HUDEP-2 (cell line): ENCODE measurements around the gene CENPT.

ENCODE experiments used
- DNase-seq, 76 experiments: peaks; one replicate each; lab custom pipeline; 2025; ENCODE audit not compliant: unreplicated experiment in 76 of 76; lab: John Stamatoyannopoulos, UW

CENPT gene, protein sequence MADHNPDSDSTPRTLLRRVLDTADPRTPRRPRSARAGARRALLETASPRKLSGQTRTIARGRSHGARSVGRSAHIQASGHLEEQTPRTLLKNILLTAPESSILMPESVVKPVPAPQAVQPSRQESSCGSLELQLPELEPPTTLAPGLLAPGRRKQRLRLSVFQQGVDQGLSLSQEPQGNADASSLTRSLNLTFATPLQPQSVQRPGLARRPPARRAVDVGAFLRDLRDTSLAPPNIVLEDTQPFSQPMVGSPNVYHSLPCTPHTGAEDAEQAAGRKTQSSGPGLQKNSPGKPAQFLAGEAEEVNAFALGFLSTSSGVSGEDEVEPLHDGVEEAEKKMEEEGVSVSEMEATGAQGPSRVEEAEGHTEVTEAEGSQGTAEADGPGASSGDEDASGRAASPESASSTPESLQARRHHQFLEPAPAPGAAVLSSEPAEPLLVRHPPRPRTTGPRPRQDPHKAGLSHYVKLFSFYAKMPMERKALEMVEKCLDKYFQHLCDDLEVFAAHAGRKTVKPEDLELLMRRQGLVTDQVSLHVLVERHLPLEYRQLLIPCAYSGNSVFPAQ

DNA sequence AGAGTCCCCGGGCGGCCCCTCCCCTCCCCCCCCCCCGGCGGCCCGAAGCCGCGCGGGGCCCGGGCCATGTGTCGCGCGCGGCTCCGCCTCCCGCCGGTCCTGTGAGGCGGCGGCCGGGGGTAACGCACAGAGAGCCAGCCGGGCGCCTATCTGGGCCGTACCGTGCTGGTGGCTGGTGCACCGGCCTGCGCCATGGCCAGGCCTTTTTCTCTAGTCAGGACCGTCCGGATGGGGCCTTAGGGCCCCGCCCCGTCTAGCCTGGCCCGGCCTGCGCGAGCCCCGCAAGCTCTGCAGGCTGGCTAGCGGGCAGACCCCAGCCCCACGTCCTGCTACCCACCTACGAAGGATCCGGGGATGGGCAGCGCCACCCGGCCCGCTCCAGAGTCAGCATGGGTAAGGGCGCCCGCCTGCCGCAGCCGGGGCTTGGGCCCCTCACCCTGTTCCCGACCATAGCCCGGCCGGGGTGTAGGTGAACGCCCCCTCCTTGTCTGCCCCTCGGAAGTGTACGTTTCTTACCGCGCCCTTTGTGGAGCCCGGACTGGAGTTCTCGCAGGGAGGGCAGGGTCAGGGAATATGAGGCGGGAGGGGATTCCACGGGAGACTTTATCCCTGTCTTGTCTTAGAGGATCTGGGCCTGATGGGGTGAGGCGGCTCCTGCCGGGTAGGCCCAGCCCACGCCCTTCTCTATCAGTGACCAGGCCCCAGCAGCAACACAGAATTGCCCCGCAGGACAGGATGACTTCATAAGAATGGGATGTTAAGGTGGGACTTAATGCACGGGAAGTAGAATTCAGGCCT, at the start of gene CENPT:
TSS of gene CENPT (minus strand) at position 630 of the 798 bp plus-strand sequence. CDS start 13,834 bp downstream, outside the sequence.
- peak in 64 of 76 experiments; percentile 15 to 77 (median 50) for DNase-seq

DNA sequence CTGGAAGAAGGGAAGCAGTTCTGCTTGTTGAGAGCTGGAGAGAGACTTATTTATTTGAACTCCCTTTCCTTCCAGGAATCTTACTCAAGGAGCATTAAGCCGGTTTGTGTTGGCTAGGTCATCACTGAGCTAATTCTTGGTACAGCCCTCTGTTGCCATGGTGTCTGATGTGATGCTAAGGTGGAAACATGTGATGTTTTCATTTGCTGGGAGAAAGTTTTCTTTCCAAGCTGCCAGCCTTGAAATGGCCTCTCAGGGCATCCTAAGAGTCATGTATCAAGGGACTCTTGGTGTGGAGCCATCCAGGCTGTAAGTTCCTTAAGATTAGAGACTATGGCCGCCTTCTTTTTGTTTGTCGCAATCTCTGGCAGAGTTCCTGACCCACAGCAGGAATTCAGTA, 49.7 kb upstream of the CENPT start:
- no peak for DNase-seq

DNA sequence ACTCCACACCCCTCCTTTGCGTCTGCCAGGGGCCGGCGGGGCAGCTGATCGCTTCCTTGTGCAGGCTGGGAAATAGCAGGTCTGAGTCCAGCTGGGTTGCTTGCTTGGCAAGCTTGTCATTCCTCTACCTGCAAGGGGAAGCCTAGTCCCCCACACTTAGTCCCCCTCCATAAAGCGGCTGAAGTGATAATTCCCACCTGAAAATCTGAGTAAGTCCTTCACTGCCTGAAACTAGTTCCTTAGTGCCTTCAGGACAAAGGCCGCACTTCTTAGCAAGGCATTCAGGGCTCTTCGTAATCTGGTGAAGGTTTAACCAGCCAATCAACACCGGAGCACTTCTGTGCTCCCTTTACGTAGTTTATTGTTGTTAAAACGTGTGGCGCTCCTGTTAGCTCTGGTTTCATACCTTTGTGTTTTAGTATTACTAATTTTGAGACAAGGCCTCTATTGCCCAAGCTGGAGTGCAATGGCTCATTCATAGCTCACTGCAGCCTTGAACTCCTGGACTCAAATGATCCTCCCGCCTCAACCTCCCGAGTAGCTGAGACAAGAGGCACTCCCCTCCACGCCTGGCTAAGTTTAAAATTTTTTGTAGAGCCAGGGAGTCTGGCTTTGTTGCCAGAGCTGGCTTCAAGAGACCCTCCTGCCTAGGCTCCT, 46.4 kb upstream of the CENPT start:
- peak in 4 of 76 experiments; percentile 2 to 28 (median 16) for DNase-seq

DNA sequence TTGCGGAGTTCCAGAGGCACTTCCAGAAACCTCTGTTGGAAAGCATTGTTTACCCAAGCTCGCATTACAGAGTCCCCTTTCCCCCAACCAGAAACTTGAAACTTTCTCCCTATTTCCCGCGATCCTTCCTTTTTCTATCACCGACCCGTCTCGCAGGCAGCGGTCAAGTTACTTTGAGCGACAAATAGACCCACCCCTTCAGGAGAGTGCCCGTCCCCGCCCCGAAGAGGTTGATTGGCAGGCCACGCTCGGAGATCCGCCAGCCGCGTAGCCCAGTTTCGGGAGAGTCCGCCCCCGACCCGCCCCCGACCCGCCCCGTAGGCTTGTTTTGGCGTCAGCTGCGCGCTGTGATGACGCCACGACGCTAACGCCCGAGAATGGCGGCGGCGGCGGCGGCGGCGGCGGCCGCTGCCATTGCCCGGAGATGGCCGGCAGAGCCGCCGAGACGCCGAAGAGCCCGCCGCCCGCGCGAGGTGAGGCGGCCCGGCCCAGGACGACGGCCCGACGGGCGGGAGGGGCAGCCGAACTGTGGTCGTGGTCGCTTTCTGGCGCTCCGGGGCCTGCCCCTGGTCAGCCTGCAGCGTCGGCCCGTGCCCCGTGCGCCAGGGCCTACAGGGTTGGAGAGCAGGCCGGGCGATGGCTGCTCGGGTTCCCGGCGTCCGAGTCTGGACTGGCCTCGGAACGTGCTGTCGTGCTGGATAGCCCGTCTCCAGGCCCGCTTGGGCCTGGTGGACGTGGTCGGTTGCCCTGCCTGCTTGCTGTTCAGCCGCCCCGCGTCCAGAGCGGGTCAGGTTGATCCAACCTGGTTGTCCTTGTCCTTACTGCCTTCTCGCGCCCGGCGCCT, 45.6 kb upstream of the CENPT start, which contains the start of gene PSKH1:
TSS of gene PSKH1 (plus strand) at position 356 of the 844 bp plus-strand sequence. CDS start 15,496 bp downstream, outside the sequence.
- peak in 74 of 76 experiments; percentile 53 to 98 (median 92) for DNase-seq

DNA sequence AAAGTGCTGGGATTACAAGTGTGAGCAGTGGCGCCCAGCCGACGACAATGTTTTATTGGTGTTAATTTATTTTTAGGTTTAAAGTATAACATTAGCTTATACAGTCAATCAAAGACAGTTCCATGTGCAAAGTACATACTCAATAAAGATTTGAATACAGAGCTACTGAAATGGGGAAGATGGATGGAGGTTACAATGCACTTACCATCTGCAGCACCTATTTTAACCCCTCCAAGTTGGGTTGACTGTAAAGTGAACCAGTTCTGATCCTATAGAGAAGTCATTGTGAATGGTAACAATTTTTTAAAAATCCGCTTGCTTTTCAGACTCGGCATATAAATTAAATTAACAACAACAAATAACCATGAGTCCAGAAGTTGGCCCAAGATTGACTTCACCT, 44.9 kb upstream of the CENPT start:
- DNase-seq = no peak

DNA sequence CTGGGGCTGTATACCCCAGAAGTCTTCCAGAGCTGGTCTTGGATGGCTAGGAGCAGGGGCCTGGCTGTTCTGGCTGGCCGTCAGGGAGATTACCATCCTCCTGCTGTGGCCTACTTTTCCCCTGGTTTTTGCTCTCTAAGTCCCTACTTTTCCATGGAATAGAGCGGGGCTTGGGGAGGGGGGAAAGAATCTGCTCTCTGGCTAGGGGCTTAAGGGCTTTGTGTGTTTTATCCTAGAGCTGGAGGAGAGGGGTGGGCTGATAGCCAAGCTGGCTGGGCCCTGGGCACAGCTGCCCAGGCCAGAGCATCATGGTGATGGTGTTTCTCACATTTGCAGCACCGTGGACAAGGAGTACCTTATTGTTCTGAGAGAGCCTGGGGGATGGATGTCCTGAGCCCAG, 40.8 kb upstream of the CENPT start:
- no peak for DNase-seq

DNA sequence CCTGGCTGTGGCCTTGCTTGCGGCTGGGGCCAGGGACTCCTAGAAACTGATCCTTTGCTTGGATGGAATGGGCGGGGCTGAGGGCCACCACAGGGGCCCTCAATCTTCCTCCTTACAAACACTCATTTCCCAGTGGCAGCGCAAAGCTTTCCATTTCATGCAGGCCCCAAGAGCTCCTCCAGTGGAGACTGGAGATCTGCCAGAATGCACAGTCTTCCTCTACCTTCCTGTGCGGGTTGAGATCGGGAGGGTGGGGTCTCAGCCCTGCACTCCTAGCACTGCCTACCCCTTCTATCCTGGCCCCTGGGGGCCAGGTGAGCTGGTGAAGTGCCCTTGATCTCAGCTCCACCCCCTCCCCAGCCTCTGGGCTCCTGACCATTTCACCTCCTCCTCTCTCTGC, 38.9 kb upstream of the CENPT start:
- DNase-seq = no peak

DNA sequence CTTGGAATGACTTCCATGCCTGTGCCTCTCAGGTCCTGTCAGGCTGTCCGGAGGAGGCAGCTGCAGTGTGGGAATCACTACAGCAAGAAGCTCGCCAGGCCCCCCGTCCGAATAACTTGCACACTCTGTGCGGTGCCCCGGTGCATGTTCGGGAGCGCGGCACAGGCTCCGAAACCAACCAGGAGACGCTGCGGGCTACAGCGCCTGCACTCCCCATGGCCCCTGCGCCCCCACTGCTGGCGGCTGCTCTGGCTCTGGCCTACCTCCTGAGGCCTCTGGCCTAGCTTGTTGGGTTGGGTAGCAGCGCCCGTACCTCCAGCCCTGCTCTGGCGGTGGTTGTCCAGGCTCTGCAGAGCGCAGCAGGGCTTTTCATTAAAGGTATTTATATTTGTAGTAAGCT, 38.5 kb upstream of the CENPT start:
- DNase-seq = no peak

DNA sequence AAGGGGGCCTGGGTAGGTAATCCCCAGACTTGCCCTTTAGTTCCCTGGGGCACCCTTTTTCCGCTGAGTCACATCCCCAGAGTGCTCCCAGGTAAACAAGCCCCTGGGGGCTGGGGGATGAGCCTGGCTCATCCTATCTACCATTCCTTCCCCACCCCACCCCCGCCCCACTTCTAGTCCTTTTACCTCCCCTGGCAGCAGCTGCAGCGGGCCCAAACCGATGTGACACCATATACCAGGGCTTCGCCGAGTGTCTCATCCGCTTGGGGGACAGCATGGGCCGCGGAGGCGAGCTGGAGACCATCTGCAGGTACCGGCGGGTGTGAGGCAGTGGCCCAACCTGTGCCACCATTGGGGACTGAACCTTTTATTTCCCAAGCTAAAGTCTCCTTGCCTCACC, 38.1 kb upstream of the CENPT start:
- DNase-seq = no peak

DNA sequence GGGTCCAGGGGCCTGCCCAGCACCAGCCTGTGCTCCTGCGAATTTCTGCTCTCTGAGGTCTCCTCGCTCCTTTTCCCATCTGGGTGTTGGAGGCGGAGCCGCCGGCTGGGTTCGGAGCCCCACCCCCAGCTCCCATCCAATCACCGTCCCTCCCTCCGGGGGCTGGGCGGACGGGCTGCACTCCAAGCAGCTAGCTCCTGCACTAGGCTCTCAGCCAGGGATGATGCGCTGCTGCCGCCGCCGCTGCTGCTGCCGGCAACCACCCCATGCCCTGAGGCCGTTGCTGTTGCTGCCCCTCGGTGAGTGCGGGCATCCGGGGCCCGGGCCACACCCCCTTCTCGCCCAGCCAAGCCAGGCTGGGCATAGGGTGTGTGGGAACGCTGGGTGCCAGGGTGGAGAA, 37.2 kb upstream of the CENPT start, which contains the start of gene NRN1L:
TSS of gene NRN1L (plus strand) at position 202 of the 400 bp plus-strand sequence. CDS start at position 221, 19 bp downstream.
- DNase-seq = peak in 2 of 76 experiments; percentile 10 to 11

DNA sequence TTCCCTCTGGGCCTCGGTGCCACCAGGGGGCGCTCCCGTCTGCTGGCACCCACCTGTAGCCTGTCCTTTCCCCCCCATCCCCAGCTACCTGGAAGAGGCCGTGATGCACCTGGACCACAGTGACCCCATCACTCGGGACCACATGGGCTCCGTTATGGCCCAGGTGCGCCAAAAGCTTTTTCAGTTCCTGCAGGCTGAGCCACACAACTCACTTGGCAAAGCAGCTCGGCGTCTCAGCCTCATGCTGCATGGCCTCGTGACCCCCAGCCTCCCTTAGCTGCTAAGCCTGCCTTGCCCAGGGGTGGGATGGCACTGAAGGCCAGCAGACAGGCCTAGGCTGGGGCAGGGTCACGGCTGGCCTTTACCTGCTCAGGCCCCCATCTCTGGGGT, 36.4 kb upstream of the CENPT start:
- DNase-seq = peak in 51 of 76 experiments; percentile 8 to 64 (median 37)

DNA sequence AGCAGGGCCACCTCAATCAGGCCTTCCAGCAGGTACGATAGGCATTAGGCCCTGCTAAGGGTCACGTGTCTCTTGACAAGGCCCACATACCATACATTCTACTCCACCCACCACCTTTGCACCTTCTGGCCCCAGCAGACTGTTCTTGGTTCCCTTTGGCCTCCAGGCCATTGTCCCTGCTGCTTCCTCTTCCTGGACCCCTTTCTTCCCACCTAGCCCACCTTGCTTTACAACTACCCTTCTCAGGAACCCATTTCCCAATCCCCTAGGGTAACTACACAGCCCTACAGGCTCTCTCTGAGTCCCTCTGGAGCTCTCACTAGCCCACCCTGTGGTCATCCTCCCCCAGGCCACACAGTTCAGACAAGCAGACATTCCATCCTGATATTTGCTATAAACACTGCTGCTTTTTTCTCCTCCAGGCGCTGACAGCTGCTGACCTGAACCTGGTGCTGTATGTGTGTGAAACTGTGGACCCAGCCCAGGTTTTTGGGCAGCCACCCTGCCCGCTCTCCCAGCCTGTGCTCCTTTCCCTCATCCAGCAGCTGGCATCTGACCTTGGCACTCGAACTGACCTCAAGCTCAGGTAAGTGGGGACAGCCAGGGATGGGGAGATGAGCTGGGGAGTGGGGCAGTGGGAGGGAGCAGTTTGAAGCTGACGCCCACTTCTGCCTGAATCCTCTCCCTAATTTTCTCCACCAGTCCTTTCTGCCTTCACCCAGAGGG, 35.8 kb upstream of the CENPT start:
- DNase-seq = peak in 1 of 76 experiments; percentile 41

DNA sequence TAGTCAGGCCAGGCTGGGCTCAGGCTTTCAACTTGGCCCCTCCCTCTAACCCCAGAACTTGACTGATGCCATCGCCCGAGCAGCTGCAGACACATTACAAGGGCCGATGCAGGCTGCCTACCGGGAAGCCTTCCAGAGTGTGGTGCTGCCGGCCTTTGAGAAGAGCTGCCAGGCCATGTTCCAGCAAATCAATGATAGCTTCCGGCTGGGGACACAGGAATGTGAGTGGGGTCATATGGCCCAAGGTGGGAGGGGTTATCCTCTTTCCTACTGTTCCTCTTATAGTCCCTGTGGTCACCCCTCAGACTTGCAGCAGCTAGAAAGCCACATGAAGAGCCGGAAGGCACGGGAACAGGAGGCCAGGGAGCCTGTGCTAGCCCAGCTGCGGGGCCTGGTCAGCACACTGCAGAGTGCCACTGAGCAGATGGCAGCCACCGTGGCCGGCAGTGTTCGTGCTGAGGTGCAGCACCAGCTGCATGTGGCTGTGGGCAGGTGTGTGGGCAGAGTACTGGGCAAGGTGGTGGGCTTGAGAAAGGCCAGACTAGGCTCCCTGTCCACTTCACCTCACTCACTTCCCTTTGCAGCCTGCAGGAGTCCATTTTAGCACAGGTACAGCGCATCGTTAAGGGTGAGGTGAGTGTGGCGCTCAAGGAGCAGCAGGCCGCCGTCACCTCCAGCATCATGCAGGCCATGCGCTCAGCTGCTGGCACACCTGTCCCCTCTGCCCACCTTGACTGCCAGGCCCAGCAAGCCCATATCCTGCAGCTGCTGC, 35.1 kb upstream of the CENPT start:
- no peak for DNase-seq

DNA sequence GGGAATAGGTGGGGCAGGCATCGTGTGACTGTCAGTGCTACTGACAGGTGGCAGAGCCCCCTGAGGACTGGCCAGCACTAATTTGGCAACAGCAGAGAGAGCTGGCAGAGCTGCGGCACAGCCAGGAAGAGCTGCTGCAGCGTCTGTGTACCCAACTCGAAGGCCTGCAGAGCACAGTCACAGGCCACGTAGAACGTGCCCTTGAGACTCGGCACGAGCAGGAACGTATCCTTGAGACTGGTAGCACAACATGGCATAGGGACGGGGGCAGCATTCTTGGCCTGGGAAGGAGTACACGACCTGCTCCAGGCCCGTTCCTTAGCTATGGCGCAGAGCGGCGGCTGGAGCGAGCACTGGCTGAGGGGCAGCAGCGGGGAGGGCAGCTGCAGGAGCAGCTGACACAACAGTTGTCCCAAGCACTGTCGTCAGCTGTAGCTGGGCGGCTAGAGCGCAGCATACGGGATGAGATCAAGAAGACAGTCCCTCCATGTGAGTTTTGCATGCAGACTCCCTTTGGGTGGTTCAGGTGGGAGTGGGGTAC, 34.2 kb upstream of the CENPT start:
- no peak for DNase-seq

DNA sequence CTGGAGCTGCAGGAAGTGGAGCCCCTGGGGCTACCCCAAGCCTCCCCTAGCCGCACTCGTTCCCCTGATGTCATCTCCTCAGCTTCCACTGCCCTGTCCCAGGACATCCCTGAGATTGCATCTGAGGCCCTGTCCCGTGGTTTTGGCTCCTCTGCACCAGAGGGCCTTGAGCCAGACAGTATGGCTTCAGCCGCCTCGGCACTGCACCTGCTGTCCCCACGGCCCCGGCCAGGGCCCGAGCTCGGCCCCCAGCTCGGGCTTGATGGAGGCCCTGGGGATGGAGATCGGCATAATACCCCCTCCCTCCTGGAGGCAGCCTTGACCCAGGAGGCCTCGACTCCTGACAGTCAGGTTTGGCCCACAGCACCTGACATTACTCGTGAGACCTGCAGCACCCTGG, 33.1 kb upstream of the CENPT start:
- DNase-seq = no peak

DNA sequence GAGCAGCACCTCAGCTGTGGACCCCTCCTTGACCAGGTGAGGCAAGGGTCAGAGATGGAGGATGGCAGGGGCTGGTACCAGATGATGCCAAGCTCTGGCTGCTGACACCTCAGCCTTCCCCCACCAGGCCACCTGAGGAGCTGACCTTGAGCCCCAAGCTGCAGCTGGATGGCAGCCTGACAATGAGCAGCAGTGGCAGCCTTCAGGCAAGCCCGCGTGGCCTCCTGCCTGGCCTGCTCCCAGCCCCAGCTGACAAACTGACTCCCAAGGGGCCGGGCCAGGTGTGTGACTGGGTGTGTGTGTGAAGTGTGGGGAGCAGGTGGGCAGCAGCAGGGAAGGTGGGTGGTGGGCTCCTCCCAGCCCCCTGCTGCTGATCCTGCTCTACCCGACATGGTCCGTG, 32.4 kb upstream of the CENPT start:
- DNase-seq = no peak

DNA sequence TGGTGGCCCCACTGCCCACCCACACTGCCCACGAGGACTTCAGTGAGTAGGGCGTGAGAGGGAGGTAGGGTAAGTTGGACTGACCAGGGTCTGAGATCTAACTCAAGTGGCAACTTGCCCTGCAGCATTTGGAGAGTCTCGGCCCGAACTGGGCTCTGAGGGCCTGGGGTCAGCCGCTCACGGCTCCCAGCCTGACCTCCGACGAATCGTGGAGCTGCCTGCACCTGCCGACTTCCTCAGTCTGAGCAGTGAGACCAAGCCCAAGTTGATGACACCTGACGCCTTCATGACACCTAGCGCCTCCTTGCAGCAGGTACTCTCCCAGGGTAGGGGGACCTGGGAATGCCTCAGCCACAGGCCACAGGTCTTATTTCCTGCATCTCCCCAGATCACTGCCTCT, 32.0 kb upstream of the CENPT start:
- DNase-seq = no peak

DNA sequence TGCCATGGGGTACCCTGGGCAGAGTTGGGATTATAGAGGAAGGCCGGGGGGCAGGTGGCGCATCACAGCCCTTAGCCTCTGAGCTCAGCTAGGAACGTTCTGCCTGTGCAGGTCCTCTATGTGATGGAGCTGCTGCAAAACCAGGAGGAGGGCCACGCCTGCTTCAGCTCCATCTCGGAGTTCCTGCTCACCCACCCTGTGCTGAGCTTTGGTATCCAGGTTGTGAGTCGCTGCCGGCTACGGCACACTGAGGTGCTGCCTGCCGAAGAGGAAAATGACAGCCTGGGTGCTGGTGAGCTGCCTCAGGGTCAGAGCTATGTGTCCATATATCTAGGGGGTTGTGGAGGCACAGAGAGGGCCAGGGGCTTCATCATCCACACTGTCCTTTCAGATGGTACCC, 31.4 kb upstream of the CENPT start:
- no peak for DNase-seq
